ENCODE data around the gene RSRC1.
"Not testable (repeated sequence)": the region's sequence is repeated elsewhere in the genome, so short reads cannot be mapped to it uniquely, and the experiment has no call there.

The RSRC1 gene

DNA sequence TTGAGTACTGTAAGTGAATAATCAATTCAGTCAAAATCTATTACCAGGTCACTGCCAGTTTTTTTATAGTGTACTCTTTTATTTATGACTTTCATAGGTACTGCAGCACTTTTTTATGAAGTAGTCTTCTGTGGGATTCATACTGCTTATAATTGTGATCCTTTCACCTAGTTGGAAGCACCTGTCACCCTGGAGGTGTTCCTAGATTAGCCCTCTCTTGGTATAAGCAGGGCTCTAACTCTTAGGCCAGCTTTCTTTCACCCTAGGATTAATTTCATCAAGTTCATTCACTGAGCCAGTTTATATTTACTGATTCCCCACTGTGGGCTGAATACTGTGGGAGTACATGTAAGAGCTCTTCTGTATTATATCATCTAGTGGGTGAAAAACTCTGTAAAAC, 395.2 kb downstream of the RSRC1 start:
- TF ChIP-seq, protein P1, sequence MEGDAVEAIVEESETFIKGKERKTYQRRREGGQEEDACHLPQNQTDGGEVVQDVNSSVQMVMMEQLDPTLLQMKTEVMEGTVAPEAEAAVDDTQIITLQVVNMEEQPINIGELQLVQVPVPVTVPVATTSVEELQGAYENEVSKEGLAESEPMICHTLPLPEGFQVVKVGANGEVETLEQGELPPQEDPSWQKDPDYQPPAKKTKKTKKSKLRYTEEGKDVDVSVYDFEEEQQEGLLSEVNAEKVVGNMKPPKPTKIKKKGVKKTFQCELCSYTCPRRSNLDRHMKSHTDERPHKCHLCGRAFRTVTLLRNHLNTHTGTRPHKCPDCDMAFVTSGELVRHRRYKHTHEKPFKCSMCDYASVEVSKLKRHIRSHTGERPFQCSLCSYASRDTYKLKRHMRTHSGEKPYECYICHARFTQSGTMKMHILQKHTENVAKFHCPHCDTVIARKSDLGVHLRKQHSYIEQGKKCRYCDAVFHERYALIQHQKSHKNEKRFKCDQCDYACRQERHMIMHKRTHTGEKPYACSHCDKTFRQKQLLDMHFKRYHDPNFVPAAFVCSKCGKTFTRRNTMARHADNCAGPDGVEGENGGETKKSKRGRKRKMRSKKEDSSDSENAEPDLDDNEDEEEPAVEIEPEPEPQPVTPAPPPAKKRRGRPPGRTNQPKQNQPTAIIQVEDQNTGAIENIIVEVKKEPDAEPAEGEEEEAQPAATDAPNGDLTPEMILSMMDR (conservative IDR thresholded peaks at IDR 0.05; ENCODE audit: low read depth, low read length), result no peak
- H3K79me2 ChIP-seq (ENCODE audit: insufficient read depth, low read depth), result no peaks in the 10 kb centered on the region

DNA sequence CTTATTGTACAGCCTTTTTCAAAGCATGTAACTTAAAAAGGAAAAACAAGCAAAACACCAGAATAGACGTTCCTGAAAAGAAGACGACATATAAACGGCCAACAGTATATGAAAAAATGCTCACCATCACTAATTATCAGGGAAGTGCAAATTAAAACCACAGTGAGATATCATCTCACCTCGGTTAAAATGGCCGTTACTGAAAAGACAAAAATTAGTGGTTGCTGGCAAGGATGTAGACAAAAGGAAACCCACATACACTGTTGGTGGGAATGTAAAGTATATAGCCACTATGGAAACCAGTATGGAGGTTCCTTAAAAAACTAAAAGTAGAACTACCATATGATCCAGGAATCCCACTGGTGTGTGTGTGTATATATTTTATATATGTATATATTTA, 396.6 kb downstream of the RSRC1 start:
- no peak overlapping the region for H3K4me2 ChIP-seq
- H3K79me2 ChIP-seq (ENCODE audit: insufficient read depth, low read depth), result no peaks in the 10 kb centered on the region
- no peaks in the 10 kb centered on the region for H4K20me1 ChIP-seq (ENCODE audit: insufficient read depth)
- H3K4me1 ChIP-seq (ENCODE audit: low read depth, poor library complexity, severe bottlenecking), result no peaks in the 10 kb centered on the region
- H3K36me3 ChIP-seq (ENCODE audit: insufficient read depth), result no peaks in the 10 kb centered on the region
- H3K9ac ChIP-seq, result no peak overlapping the region
- no peaks in the 10 kb centered on the region for H3K27me3 ChIP-seq (ENCODE audit: insufficient read depth, low read depth)
- no peak overlapping the region for H2AFZ ChIP-seq (ENCODE audit: low read depth)
- H3K27ac ChIP-seq, result no peak overlapping the region
- H3K4me3 ChIP-seq (IDR thresholded peaks at IDR 0.05; ENCODE audit: insufficient read depth, low read depth, low read length), result no peak overlapping the region
- TF ChIP-seq, protein P1 (conservative IDR thresholded peaks at IDR 0.05; ENCODE audit: low read depth, low read length), result no peak

More for the DNA sequence above, 395.2 kb downstream of the RSRC1 start:
- Histone ChIP-seq H3K27ac (no peak overlapping the region), H2AFZ (ENCODE audit: low read depth) (no peak overlapping the region), H3K4me2 (no peak overlapping the region), H3K9ac (no peak overlapping the region), H3K4me3 (IDR thresholded peaks at IDR 0.05; ENCODE audit: insufficient read depth, low read depth, low read length) (no peak overlapping the region), H3K4me1 (ENCODE audit: low read depth, poor library complexity, severe bottlenecking) (no peaks in the 10 kb centered on the region), H3K27me3 (ENCODE audit: insufficient read depth, low read depth) (no peaks in the 10 kb centered on the region), H4K20me1 (ENCODE audit: insufficient read depth) (no peaks in the 10 kb centered on the region), H3K36me3 (ENCODE audit: insufficient read depth) (no peaks in the 10 kb centered on the region)

DNA sequence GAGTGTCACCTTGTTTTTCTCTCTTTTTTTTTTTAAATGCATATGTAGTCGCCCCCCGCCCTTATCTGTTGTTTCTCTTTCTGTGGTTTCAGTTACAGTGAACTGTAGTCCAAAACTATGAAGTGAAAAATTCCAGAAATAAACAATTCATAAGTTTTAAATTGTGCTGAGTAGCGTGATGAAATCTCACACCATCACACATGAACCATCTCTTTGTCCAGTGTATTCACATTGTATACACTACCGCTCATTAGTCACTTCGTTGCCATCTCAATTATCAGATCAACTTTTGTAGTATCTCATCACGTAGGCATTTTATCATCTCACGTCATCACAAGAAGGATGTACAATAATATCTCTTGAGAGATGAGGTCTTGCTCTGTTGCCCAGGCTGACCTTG, 398.6 kb downstream of the RSRC1 start:
- Histone ChIP-seq H3K4me1 (ENCODE audit: low read depth, poor library complexity, severe bottlenecking) (no peaks in the 10 kb centered on the region), H2AFZ (ENCODE audit: low read depth) (no peak overlapping the region), H3K27ac (no peak overlapping the region), H4K20me1 (ENCODE audit: insufficient read depth) (no peaks in the 10 kb centered on the region), H3K4me3 (IDR thresholded peaks at IDR 0.05; ENCODE audit: insufficient read depth, low read depth, low read length) (no peak overlapping the region), H3K36me3 (ENCODE audit: insufficient read depth) (no peaks in the 10 kb centered on the region), H3K79me2 (ENCODE audit: insufficient read depth, low read depth) (no peaks in the 10 kb centered on the region), H3K4me2 (no peak overlapping the region), H3K9ac (no peak overlapping the region), H3K27me3 (ENCODE audit: insufficient read depth, low read depth) (no peaks in the 10 kb centered on the region)
- TF ChIP-seq, protein P1 (conservative IDR thresholded peaks at IDR 0.05; ENCODE audit: low read depth, low read length), result no peak

DNA sequence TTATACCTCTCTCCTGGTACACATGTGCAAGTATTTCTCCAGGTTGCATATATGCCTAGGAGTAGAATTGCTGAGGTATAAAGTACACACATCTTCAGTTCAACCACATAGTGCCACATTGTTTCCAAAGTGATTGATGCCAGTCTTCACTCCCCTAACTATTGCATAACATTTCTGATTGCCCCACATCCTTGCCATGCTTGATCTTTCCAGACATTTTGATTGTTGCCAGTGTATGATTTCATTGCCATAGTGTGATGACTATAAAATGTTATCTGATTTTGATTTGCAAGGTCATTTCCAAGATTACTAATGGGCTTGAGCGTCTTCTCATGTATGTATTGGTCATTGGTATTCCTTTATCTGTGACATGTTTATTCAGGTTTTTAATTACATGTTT, 400.0 kb downstream of the RSRC1 start:
- no peak overlapping the region for H3K4me3 ChIP-seq (IDR thresholded peaks at IDR 0.05; ENCODE audit: insufficient read depth, low read depth, low read length)

DNA sequence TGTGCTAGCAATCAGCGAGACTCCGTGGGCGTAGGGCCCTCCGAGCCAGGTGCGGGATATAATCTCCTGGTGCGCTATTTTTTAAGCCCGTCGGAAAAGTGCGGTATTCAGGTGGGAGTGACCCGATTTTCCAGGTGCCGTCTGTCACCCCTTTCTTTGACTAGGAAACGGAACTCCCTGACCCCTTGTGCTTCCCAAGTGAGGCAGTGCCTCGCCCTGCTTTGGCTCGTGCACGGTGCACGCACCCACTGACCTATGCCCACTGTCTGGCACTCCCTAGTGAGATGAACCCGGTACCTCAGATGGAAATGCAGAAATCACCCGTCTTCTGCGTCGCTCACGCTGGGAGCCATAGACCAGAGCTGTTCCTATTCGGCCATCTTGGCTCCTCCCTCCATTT, 406.8 kb downstream of the RSRC1 start:
- H3K27ac ChIP-seq; H3K4me3 ChIP-seq (IDR thresholded peaks at IDR 0.05; ENCODE audit: insufficient read depth, low read depth, low read length); H3K9ac ChIP-seq; H3K4me2 ChIP-seq; H3K36me3 ChIP-seq (ENCODE audit: insufficient read depth); H2AFZ ChIP-seq (ENCODE audit: low read depth); H3K27me3 ChIP-seq (ENCODE audit: insufficient read depth, low read depth); H3K4me1 ChIP-seq (ENCODE audit: low read depth, poor library complexity, severe bottlenecking); H4K20me1 ChIP-seq (ENCODE audit: insufficient read depth); H3K79me2 ChIP-seq (ENCODE audit: insufficient read depth, low read depth): not testable (repeated sequence)

More for the DNA sequence above, 400.0 kb downstream of the RSRC1 start:
- Histone ChIP-seq H3K27ac (no peak overlapping the region), H3K4me1 (ENCODE audit: low read depth, poor library complexity, severe bottlenecking) (no peaks in the 10 kb centered on the region), H2AFZ (ENCODE audit: low read depth) (no peak overlapping the region), H3K79me2 (ENCODE audit: insufficient read depth, low read depth) (no peaks in the 10 kb centered on the region), H3K27me3 (ENCODE audit: insufficient read depth, low read depth) (no peaks in the 10 kb centered on the region), H4K20me1 (ENCODE audit: insufficient read depth) (no peaks in the 10 kb centered on the region), H3K4me2 (no peak overlapping the region), H3K9ac (no peak overlapping the region), H3K36me3 (ENCODE audit: insufficient read depth) (no peaks in the 10 kb centered on the region)
- TF ChIP-seq, protein P1 (conservative IDR thresholded peaks at IDR 0.05; ENCODE audit: low read depth, low read length), result no peak

Measured in KMS-11 (cell line).